ENCODE data around the gene NT5E.

The NT5E gene

GRCh38 chr6:85461798-85462170 lies 11.9 kb downstream of the NT5E start:
- Mint-ChIP-seq H3K27ac (peak overlapping the region; percentile 86 to 90), H3K4me1 (peaks cover 98% of the 10 kb centered on the region), H3K27me3 (no peaks in the 10 kb centered on the region), H3K9me3 (no peaks in the 10 kb centered on the region), H3K4me3 (peak overlapping the region; percentile 70 to 71)
- no peak for DNase-seq
- ATAC-seq = peak; percentile 1

DNA sequence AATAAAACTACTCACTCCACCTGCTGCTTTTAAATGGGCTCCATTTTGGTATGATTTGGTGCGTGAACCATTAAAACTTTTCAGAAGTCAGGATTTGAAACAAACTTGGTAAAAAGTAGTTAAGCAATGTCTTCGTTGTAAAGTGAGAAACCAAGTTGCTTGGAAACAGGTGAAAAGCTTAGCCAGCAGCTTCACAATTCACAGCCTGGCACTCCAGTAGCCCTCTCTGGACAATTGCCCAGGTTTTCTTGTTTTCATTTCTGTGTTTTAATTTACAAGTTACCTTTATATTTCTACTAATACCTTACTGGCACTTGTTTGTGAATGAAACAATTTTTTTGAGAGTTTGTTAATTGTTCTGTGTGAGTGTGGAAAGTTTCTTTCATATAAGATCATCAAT lies 12.8 kb downstream of the NT5E start:
- H3K9me3 Mint-ChIP-seq = no peaks in the 10 kb centered on the region
- peak overlapping the region; percentile 70 to 71 for H3K4me3 Mint-ChIP-seq
- peaks cover 91% of the 10 kb centered on the region for H3K4me1 Mint-ChIP-seq
- ATAC-seq (no peak), DNase-seq (no peak)
- H3K27ac Mint-ChIP-seq = peak overlapping the region; percentile 37 to 90
- H3K27me3 Mint-ChIP-seq = no peaks in the 10 kb centered on the region

GRCh38 chr6:85463621-85464259 lies 13.9 kb downstream of the NT5E start:
- Mint-ChIP-seq H3K4me1 (peaks cover 88% of the 10 kb centered on the region), H3K4me3 (peak overlapping the region; percentile 64 to 77), H3K9me3 (no peaks in the 10 kb centered on the region), H3K27me3 (no peaks in the 10 kb centered on the region), H3K27ac (peak overlapping the region; percentile 91 to 96)
- no peak for ATAC-seq
- no peak for DNase-seq

GRCh38 chr6:85464260-85464644 lies 14.4 kb downstream of the NT5E start:
- Mint-ChIP-seq H3K27ac (peak overlapping the region; percentile 91 to 96), H3K4me3 (peak overlapping the region; percentile 64 to 77), H3K9me3 (no peaks in the 10 kb centered on the region), H3K27me3 (no peaks in the 10 kb centered on the region), H3K4me1 (peaks cover 87% of the 10 kb centered on the region)
- DNase-seq (peak in 1 of 2 donors; percentile 50), ATAC-seq (peak; percentile 49)

DNA sequence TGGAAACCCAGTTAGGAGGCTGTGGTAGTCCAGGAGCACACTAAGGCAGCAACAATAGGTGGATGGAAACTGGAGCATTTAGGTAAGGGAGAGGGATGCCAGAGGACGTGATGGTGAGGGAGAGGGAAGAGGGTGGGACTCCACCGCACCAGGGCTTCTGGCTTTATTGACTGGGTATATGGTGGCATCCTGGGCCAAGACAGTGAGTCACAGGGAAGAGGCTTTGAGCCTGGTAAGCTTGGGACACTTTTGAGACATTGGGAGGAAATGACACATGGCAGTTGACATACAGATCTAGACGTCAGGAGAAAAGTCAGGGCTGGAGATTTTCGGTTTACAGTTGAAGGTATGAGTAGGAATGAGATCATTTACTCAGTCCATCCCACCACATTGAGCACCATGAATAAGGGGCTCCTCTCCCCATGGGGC lies 14.9 kb downstream of the NT5E start:
- peak overlapping the region; percentile 64 to 77 for H3K4me3 Mint-ChIP-seq
- peak overlapping the region; percentile 91 to 96 for H3K27ac Mint-ChIP-seq
- peak; percentile 28 to 59 for DNase-seq
- peak; percentile 71 for ATAC-seq
- no peaks in the 10 kb centered on the region for H3K9me3 Mint-ChIP-seq
- H3K27me3 Mint-ChIP-seq = no peaks in the 10 kb centered on the region
- peaks cover 87% of the 10 kb centered on the region for H3K4me1 Mint-ChIP-seq

DNA sequence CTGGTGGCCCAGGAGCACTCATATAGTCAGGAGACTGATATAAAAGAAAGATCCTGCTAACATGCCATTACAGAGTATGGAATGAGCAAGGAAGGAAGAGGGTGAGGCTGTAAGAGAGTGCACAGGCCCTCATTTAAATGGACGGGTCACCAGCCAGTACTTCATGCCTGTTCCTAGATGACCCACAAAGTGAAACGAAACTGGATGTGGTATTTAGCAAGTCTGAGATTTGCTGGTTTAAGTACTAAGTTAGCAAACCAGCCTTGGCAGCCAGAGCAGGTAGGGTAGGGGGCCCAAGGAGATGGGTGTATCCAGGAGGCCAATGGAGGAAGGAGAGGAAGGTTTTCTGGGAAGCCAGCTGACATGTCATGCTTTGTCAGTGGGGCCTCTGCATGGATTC lies 15.9 kb downstream of the NT5E start:
- Mint-ChIP-seq H3K4me3 (peak overlapping the region; percentile 34 to 49), H3K27ac (peak overlapping the region in 1 of 2 donors; percentile 34), H3K4me1 (peaks cover 81% of the 10 kb centered on the region), H3K9me3 (no peaks in the 10 kb centered on the region), H3K27me3 (no peaks in the 10 kb centered on the region)
- ATAC-seq (peak; percentile 62), DNase-seq (no peak)

DNA sequence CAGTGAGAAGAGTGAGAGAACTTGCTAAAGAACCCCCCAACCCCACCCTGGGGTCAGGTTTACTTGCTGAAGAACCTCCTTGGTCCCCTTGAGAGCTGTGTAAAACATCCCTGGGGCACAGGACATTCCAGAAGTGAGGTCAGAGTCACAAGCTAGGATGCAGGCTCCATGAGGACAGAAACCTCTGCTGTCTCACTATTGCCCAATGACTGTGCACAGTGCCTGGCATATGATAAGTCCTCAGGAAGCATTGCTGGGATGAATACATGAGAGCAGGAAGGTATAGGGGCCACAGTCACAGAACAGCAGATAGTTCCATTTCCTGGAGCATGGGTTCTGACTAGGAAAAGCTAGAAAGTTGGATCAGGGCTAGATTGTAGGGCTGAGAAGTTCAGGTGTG lies 18.4 kb downstream of the NT5E start:
- no peak overlapping the region for H3K4me3 Mint-ChIP-seq
- no peaks in the 10 kb centered on the region for H3K9me3 Mint-ChIP-seq
- DNase-seq (no peak), ATAC-seq (no peak)
- peaks cover 60% of the 10 kb centered on the region for H3K4me1 Mint-ChIP-seq
- no peaks in the 10 kb centered on the region for H3K27me3 Mint-ChIP-seq
- H3K27ac Mint-ChIP-seq = no peak overlapping the region

DNA sequence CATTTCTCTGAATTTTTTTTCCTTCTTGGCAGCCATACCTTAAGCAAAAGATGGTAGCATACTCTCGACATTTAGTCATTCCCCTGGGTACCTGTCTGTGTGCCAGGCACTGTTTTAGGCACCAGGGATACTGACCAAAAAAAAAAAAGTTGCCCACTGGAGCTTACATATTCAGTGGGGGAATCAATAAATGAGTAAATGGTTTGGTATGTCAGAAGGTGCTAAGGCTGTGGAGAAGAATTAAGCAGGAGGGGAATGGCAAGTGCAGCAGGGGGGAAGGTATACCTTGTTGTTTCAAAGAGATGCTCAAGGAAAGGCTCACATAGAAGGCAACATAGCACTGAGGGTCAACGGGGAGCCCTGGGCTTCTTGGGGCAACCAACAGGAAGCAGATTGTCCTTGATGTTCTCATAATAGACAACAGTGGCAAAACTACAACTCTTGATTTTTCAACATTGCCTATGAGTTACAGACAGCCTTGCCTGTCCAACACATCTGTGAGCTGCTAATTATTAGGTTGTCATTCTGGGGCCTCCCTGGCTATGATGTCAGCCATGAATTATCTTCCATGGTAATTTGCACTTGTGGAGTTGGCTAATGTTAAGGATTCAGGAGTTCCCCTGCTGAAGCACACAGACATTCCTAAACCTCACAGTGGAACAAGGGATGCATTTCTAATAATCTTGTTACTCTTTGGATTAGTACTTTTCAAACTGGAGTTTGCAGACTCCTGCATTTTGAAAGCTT lies 19.6 kb downstream of the NT5E start:
- no peak overlapping the region for H3K4me3 Mint-ChIP-seq
- H3K27ac Mint-ChIP-seq = no peak overlapping the region
- peaks cover 49% of the 10 kb centered on the region for H3K4me1 Mint-ChIP-seq
- no peaks in the 10 kb centered on the region for H3K27me3 Mint-ChIP-seq
- DNase-seq (no peak), ATAC-seq (no peak)
- no peaks in the 10 kb centered on the region for H3K9me3 Mint-ChIP-seq

DNA sequence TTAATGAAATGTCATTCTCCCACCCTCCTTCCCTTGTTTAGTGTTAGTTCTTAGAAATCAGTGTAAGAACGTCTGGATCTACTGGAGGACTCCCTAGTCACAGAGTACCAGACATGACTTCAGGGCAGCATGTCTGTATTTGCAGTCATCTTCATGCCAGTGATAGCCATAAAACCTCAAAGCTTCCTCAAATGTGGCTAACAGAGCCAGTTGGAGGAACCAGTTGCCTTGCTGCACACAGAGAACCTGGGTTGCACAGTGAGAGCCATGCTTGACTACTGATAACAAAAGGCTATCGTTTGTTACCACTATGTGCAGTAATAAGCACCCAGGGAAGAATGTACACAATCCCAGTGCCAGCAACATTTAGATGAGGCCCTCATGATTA lies 20.1 kb downstream of the NT5E start:
- Mint-ChIP-seq H3K27ac (no peak overlapping the region), H3K4me1 (peaks cover 43% of the 10 kb centered on the region), H3K9me3 (no peaks in the 10 kb centered on the region), H3K4me3 (no peak overlapping the region), H3K27me3 (no peaks in the 10 kb centered on the region)
- ATAC-seq (no peak), DNase-seq (no peak)

DNA sequence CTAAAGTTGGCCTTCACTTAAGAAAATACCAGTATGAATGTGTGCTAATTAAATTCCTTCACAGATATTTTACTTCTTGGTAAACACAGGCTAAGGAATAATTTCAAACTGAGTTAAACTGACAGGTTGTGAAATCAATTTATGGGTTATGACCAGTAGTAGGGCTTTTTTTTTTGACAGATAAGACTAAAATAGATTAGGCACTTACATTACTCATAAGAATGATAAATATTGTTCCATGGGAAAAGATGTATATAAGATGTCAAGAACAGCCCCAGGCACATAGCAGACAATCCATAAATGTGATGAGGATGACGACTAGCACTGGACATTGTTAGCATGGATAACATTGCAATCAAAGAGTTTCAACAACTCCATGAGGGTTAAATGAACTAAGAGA lies 22.9 kb downstream of the NT5E start:
- ATAC-seq = no peak
- Mint-ChIP-seq H3K4me1 (peaks cover 28% of the 10 kb centered on the region), H3K27me3 (no peaks in the 10 kb centered on the region), H3K27ac (no peak overlapping the region), H3K9me3 (no peaks in the 10 kb centered on the region), H3K4me3 (no peak overlapping the region)
- no peak for DNase-seq

DNA sequence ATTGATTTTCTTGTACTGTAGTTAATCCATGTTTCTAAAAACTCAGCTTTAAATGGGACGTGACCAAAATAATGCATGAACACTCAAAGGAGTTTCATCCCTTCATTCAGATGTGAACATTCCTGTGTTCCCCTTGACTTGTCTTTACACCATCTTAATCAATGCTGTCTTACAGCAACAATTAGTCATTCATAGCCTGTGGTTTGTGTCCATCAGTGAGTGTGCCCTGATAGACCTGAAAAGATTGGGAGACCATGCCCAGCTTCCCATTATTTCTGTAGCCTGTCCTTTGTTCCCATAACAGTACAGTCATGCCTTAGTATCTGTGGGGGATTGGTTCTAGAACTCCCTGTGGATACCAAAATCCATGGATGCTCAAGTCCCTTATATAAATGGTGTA lies 23.9 kb downstream of the NT5E start:
- Mint-ChIP-seq H3K4me3 (no peak overlapping the region), H3K4me1 (peaks cover 23% of the 10 kb centered on the region), H3K9me3 (no peaks in the 10 kb centered on the region), H3K27me3 (no peaks in the 10 kb centered on the region), H3K27ac (no peak overlapping the region)
- DNase-seq (no peak), ATAC-seq (no peak)

- no peak overlapping the region for H3K27ac Mint-ChIP-seq
- ATAC-seq = no peak
- no peak overlapping the region for H3K4me3 Mint-ChIP-seq
- peaks cover 15% of the 10 kb centered on the region for H3K4me1 Mint-ChIP-seq
- no peak for DNase-seq
- H3K27me3 Mint-ChIP-seq = no peaks in the 10 kb centered on the region
- no peaks in the 10 kb centered on the region for H3K9me3 Mint-ChIP-seq
Measured at GRCh38 chr6:85476532-85476931, 26.6 kb downstream of the NT5E start.

DNA sequence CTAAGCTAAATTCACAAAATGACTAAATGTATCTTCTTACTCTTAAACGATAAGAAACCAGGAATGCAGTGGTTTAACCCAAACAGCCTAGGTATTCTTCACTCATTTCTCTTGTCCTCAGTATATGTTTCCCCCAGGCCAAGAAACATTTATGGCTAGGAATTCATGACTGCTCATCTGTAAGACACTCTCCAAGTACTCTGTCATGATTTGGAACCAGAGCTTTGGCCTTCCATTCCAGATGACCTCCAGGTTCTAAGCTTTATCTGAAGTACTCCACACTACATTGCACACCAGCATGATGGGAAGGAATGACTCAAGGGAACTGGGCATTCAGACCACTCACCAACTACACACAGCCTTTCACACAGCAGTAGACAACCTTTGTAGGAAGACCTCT lies 29.3 kb downstream of the NT5E start:
- H3K9me3 Mint-ChIP-seq = no peaks in the 10 kb centered on the region
- ATAC-seq = no peak
- H3K27ac Mint-ChIP-seq = no peak overlapping the region
- peaks cover 27% of the 10 kb centered on the region for H3K4me1 Mint-ChIP-seq
- no peaks in the 10 kb centered on the region for H3K27me3 Mint-ChIP-seq
- H3K4me3 Mint-ChIP-seq = no peak overlapping the region
- no peak for DNase-seq

DNA sequence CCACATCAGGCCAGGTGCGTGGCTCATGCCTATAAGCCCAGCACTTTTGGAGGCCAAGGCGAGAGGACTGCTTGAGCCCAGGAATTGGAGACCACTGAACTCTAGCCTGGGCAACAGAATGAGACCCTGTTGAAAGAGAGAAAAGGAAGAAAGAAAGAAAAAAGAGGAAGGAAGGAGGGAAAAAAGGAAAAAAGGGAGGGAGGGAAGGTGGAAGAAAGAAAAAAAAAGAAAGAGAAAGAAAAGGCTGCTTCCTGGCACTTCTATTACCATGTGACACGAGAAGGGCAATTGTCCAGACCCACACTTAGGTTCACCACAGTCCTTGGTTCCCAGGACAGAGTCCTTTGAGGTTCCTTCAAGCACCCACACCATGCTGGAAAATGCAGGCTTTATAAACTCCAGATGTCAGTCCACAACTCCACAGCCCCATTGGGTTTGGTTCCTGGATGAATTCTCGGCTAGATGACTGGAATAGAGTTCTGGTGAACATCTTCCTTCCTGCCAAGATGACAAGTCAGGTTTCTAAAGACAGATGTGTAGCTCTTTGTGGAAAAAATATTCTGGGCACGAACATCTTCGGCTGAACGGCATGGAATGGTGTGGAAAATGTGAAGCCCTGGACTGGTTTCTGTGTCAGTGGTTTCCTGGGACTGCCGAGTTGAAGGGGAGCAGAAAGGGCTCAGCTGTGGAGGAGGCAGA lies 32.5 kb downstream of the NT5E start:
- ATAC-seq (no peak), DNase-seq (no peak)
- H3K9me3 Mint-ChIP-seq = no peaks in the 10 kb centered on the region
- H3K27me3 Mint-ChIP-seq = no peaks in the 10 kb centered on the region
- H3K4me3 Mint-ChIP-seq = peak overlapping the region in 1 of 2 donors; percentile 11
- peak overlapping the region in 1 of 2 donors; percentile 64 for H3K27ac Mint-ChIP-seq
- H3K4me1 Mint-ChIP-seq = peaks cover 27% of the 10 kb centered on the region

DNA sequence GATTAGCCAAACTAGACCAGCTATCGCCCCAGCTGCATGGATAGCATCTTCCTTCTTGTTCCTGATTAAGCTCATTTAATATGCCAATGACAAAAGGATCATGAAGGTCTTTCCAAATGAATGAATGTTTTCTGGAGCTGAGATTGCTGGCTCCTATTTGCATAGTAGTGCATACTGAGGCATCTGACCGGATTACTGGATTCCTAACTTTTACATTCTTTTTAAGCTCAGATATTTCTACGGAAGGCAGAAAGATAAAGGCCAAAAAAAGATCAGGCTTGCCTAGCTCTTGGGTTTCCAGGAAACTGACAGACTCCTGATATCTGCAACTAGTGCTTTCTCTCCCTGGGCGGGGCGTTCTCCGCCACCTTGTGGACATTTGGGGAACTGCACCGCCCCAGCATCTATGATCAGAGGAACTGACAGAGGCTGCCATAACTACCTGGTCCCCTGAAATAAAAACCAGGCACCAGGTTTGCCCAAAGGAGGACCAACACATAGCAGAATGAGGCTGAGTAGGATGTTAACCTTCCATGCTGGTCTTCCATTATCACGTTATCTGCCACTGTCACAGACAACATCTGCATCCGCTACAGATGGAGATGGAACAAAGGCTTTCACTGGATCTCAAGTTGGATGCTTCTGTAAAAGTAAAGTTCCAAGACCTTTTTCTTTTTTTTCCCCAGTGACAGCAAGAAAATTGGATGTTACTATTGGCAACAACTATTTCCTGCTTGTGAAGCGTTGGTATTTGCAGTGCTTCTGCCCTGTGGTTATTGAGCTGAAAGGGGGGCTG lies 33.2 kb downstream of the NT5E start:
- peaks cover 20% of the 10 kb centered on the region for H3K4me1 Mint-ChIP-seq
- ATAC-seq (peak; percentile 89), DNase-seq (peak; percentile 81)
- no peak overlapping the region for H3K27ac Mint-ChIP-seq
- no peaks in the 10 kb centered on the region for H3K27me3 Mint-ChIP-seq
- no peak overlapping the region for H3K4me3 Mint-ChIP-seq
- no peaks in the 10 kb centered on the region for H3K9me3 Mint-ChIP-seq
